ENCODE data around the gene SNX5.
"Not testable (repeated sequence)": the region's sequence is repeated elsewhere in the genome, so short reads cannot be mapped to it uniquely, and the experiment has no call there.

SNX5 gene

DNA sequence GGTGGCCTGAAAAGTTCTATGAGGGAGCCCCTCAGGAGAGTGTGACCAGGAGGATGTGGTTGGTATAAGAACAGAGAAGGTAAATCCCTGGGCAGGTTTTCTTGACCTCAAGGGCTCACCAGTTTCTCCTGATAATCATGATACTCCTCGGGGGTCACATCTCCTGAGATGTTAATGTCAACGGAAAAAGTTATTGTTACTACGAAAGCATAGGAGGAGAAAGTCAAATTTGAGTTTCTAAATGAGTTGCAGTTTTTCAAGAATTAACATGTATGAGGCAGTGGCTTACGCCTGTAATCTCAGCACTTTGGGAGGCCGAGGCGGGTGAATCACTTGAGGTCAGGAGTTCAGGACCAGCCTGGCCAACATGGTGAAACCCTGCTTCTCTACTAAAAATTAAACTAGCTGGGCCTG is 23.6 kb upstream of the SNX5 start:
- DNase-seq: no peak

DNA sequence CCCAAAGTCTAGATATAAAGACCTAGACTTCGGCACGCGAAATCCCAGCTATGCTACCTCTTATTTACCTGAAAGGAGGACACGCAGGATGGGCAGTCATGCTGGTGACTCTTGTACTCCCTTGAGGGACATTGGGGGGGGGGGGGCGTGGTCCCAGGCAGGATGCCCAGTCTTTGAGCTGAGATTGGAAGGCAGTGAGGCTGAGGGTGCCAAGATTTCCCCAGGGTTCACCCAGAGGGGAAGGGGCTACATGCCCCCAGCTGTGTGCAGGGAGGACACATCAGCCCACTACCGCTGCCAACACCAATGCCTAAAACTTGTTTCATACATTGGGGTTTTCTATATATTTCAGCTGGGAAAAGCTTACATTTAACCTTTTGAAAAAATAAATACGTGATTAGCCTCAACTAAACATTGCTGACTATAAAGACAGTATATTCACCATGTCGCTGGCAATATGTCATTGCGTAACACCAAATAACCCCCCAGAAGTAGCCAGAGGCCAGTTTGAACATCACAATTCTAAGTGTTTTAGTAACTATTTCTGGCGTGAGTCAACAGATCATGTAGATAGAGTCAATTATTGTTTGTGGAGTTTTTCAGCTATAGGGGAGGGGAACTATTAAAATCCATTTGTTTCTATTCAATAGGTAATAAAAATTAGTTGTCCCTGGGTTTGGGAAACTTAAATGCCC is 21.8 kb upstream of the SNX5 start:
- no peak for DNase-seq

DNA sequence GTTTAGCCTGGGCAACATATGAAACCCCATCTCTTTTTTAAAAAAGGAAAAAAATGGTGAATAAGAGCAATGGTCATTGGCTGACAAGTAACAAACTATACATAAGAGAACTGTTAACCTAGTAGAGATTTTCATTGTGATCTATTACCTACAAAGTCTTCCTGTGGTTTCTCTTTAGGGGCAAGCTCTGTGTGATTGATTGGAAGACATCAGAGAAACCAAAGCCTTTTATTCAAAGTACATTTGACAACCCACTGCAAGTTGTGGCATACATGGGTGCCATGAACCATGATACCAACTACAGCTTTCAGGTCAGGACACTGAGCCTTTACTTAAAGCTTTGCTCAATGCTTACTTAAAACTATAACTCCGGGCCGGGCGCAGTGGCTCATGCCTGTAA is 19.4 kb upstream of the SNX5 start:
- DNase-seq: peak; percentile 12

DNA sequence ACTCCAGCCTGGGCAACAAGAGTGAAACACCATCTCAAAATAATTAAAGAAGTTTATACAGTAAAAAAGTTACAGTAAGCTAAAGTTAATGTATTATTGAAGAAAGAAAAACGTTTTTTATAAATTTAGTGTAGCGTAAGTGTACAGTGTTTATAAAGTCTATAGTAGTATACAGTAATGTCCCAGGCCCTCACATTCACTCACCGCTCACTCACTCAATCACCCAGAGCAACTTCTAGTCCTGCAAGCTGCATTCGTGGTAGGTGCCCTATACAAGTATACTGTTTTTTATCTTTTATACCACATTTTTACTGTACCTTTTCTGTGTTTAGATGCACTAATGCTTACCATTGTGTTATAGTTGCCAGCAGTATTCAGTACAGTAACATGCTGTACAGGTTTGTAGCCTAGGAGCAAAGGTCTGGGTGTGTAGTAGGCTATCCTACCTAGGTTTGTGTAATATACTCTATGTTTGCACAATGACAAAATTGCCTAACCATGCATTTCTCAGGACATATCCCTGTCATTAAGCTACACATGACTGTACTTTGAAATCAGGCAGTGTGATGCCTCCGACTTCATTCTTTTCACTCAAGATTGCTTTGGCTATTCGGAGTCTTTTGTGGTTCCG is 16.9 kb upstream of the SNX5 start:
- DNase-seq: no peak

GRCh38 chr20:17976305-17976704 is 7.7 kb upstream of the SNX5 start:
- DNase-seq: no peak

DNA sequence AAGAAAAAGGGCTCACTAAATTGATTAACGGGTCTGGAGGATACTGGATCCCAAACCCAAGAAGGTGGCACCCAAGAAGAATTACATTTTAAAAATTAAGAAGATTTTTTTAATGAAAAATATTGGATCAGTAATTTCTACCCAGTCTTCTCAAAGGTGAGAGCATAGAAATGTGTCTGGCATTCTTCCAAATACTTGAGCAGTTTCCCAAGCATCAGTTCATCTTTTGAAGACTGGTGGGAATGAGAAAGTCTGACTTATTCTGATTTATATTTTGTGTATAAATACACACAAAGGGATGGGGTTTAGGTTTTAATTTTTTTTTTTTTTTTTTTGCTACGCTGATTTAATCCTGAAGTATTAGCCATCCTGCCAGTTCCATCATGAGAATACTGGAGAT is 3.5 kb upstream of the SNX5 start:
- no peak for DNase-seq

DNA sequence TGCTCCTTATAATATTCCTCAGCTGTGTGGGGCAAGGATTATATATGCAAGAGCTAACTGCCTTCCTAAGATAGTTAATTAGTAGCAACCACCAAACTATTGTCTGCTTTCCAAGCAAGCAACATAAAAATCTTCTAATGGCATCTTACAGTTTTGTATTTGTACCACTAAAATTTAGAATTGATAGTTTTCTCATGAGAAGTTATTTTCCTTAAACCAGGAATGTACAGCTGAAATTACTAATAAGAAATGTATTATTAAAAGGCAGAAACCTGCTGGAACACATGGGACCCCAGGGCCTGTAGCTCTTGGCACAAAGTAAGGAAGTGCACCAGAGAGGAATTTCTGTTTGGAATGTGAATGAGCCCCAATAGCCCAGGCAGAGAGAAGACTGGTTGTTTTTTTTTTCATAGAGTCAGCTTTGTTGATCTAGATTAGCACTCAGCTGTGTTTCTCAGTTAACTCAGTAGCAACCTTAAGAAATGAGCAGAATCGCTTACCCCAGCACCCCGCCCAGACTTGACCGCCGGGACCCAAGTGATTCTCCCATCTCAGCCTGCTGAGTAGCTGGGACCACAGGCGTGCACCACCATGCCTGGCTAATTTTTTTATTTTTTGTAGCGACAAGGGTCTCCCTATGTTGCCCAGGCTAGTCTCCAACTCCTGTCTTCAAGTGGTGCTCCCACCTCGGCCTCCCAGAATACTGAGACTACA is 2.9 kb upstream of the SNX5 start:
- no peak for DNase-seq

- peak; percentile 32 for DNase-seq
Measured at GRCh38 chr20:17969884-17970409, 1.4 kb upstream of the SNX5 start.

- peak; percentile 32 for DNase-seq
Measured at GRCh38 chr20:17969278-17969883, 787 bp upstream of the SNX5 start.

- no peak for DNase-seq
Measured at GRCh38 chr20:17967521-17968365, 851 bp downstream of the SNX5 start.

GRCh38 chr20:17966432-17967310 is 1.9 kb downstream of the SNX5 start:
- DNase-seq: no peak

GRCh38 chr20:17965042-17965697 is 3.4 kb downstream of the SNX5 start:
- no peak for DNase-seq

- no peak for DNase-seq
Measured at GRCh38 chr20:17964632-17965031, 4.0 kb downstream of the SNX5 start.

DNA sequence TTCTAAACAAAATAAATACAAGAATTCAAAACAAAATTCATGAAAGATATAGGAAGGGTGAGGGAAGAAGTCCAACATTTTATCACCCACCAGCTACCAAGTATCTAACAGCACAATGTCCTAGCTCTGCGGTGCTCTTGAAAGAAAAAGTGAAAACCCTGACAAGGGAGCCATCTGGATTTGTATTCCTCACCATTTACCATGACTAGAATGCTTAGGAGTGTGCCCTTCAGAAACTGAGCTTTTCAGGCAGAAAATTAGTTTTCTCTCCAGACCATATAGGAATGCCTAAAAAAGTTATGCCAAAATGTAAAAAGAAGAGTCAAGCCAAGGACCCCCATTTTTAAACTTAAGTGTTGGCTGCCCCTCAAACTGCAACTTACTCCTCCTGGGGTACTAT is 4.5 kb downstream of the SNX5 start:
- no peak for DNase-seq

DNA sequence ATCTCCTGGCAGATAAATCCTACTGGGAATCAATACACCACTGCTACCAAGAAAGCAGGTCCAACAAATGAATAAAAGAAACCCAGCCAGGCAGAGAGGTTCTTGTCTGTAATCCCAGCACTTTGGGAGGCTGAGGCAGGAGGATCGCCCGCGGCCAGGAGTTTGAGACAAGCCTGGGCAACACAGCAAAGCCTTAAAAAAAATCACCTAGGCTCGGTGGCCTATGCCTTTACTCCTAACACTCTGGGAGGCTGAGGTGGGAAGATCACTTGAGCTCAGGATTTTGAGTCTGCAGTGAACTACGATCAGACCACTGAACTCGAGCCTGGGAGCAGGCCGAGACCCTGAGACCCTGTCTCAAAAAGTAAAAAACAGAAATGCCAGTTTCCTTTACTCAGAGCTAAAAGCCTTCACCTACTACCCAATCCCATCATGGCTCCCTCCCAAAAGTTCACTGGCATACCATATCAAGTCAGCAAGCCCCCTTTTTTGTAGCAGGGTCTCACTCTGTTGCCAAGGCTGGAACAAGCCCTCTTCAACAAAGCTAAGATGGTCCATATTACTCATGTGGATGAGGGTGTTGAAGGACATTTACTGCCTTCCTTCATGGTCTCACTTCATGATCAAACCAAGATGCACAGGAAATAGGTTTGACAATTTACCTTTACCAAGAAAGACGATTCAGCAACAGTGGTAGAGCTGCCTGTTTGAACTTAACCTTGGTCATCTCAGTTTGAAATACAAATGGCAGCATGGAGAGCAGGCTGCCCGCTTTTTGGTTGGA is 5.3 kb downstream of the SNX5 start:
- DNase-seq: no peak

- no peak for DNase-seq
Measured at GRCh38 chr20:17961587-17961940, 7.0 kb downstream of the SNX5 start.

GRCh38 chr20:17960927-17961586 is 7.5 kb downstream of the SNX5 start:
- DNase-seq: no peak

- not testable (repeated sequence) for DNase-seq
Measured at GRCh38 chr20:17960400-17960885, 8.2 kb downstream of the SNX5 start.

- no peak for DNase-seq
Measured at GRCh38 chr20:17959257-17959627, 9.4 kb downstream of the SNX5 start.

Data from CD4-positive, alpha-beta T cell treated with Interleukin-6 for 4 hours (primary cell).